ENCODE measurements around the gene DAAM1.

The DAAM1 gene

DNA sequence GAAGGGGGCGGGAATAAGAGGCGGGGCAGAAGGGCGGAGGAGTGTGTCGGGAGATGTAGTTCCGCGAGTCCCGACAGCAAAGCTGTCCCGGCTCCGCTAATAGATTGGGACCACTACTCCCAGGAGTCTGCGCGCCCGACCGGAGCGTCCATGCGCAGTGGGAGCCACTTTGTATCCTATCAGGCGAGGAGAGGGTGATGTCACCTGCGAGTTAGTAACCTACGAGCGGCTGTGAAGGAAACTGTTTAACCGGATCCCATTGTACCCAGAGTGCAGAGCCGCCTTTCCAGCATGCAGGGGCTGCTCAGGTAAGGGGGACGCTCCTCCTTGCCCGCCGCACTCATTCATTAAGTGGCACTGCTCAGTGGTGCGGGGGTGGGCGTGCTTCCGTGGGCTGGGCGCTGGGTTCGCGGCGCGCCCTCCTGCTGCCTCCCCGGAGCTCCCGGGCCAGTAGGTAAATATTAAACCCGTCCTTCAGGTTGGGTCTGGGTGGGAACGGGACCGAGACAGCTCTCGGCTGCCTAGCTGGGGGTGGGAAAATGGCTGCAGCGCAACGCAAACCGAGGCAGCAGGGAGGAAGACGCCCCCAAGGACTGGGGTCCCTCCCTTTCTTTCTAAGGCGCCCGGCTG lies at the start of gene DAAM1:
Gene DAAM1 (plus strand): TSS at position 207 of the 630 bp plus-strand sequence. CDS start 74,811 bp downstream, outside the sequence.
- intact Hi-C loops (cut with DNase I) = no loop called here

DNA sequence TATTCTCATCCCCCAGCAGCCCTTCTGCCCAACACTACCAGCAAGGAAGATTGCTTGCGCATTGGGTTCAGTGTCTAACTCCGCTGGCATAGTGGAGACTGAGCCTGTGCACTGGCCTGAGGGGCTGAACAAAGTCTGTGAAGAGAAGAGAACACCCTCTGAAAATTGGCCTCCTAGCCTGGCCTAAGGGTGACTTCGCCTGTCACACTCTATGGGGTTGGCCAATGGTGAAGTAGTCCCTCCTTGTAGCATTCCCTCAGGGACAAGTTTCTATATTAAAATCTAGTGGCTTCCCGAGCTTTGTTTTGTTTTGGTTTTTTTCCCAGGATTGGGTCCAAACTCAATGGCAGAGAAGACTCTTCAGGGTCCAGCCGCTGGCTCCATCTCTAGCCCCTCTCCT lies 49.1 kb upstream of the DAAM1 start:
- intact Hi-C loops (cut with DNase I) = no loop called here
- no peak for DNase-seq

More for the DNA sequence above, at the start of gene DAAM1:
- peak; percentile 96 to 100 (median 98) for DNase-seq

GRCh38 chr14:59140106-59140843 lies 48.2 kb upstream of the DAAM1 start:
- DNase-seq = no peak
- intact Hi-C loops (cut with DNase I) = no loop called here

- intact Hi-C loops (cut with DNase I) = no loop called here
- DNase-seq = no peak
Observed at GRCh38 chr14:59146484-59146883, 42.0 kb upstream of the DAAM1 start.

- DNase-seq = no peak
- intact Hi-C loops (cut with DNase I) = no loop called here
Observed at GRCh38 chr14:59147007-59147406, 41.5 kb upstream of the DAAM1 start.

DNA sequence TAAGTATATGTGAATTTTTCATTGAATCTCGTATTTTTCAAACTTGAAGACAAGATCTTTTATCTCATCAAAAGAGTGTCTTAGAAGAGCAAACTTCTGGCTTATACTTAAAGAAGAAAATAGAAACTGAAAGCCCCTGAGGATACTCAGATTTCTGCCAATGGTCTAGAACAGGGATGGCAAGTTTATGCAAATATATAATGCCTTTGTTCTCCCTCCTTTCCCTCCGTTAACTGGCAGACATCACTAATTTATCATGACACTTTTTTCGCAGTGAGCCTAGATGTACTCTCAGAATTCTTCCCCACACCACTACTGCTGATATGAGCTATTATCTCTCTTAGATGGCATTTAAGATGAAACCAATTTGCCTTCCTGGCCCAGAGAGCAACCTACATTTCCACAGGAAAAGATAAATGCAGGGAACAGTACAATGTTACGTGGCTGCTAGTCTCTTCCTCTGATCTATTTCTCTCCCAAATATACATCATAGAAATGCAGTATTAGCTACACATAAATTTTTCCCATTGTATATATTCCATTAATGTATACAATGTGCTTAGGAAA lies 40.0 kb upstream of the DAAM1 start:
- no peak for DNase-seq
- intact Hi-C loops (cut with DNase I) = no loop called here

GRCh38 chr14:59150990-59151389 lies 37.5 kb upstream of the DAAM1 start:
- peak in 7 of 42 donors; percentile 1 to 23 (median 8) for DNase-seq
- intact Hi-C loops (cut with DNase I) = no loop called here

GRCh38 chr14:59154373-59154772 lies 34.1 kb upstream of the DAAM1 start:
- intact Hi-C loops (cut with DNase I) = no loop called here
- no peak for DNase-seq

DNA sequence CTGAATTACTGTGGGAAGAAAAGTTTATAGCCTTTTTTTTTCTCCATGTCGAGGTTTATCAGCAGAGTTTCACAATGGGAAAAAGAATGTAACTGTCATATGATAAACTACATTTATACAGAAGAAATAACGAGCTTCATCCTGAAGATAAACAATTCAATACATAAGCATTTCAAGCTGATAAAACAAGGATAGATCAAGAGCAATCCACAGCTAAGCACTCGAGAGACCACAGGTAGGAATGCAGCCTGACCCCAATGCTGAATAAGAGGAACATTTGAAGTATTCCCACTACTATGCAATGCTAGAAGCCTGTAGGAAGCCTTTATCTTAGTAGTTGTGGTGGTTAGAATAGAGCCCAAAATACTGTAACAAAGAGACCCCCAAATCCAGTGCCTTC lies 32.6 kb upstream of the DAAM1 start:
- intact Hi-C loops (cut with DNase I) = no loop called here
- DNase-seq = no peak

GRCh38 chr14:59159169-59159568 lies 29.3 kb upstream of the DAAM1 start:
- DNase-seq = no peak
- intact Hi-C loops (cut with DNase I) = no loop called here

- intact Hi-C loops (cut with DNase I) = no loop called here
- DNase-seq = no peak
Observed at GRCh38 chr14:59160506-59160905, 28.0 kb upstream of the DAAM1 start.

DNA sequence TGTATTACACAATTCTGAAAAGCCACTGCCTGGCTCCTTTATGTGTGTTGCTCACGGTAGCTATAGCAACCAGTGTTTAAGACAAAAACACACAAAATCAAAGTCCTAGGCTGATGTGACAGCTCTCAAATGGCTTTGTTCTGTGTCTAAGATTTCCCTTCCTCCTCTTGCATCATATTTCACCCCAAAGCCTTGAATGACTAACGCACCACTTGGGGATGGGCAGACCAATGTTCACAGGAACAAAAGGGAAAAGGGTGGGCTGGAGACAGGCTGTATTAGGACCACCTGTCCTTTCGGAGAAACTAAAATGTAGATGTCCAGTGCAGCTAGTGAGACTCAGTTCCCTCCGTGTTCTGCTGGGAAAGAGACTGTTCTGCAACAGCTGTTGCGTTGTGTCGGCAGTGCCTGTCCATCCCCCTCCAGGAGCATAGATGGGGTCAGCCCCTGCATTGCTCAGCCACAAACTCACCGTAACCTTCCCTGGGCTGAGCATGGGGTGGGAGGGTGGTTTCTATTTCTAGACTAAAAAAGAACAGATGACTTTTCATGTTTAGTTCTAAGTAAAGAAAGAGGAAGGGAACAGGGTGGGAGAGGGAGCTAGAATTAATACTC lies 26.8 kb upstream of the DAAM1 start:
- DNase-seq = peak in 30 of 42 donors; percentile 2 to 60 (median 20)
- intact Hi-C loops (cut with DNase I) = no loop called here

- intact Hi-C loops (cut with DNase I) = no loop called here
- DNase-seq = no peak
Observed at GRCh38 chr14:59166258-59166657, 22.2 kb upstream of the DAAM1 start.

DNA sequence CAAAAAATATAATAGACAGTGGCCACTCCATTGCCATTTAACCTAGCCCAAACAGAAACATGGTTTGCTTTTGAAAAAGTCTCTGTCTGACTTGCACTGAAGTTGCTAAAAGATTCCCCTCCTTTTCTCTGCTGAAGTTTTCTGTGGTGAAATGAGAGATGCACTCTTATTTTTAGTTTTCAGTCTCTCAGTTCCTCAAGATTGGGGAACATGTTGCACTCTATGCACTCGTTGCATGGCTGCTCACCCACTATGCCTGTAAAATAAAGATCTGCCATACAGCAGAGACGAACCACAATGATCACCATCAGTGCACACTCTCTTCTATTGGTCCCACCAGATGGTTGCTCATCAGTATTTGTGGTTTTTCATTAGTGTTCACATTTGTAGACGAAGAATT lies 13.1 kb upstream of the DAAM1 start:
- intact Hi-C loops (cut with DNase I) = no loop called here
- DNase-seq = no peak

DNA sequence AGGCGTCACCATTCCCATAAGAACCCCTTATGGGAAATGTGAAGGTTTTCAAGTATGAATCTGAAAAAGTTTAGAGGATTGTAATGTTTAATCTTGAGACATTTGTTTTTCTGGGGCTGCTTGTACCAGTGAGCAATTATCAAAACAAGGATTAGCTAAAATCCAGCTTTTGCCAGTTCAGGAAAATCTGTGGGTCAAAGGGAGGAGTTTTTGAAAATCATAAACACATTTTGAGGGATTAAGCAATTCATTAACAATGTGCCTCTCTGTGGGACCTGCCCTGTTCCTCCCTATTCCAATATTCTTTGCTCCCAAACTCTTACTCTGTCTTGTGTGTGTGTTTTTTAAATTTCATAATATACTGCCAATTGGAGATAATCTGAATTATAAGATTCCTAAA lies 11.7 kb upstream of the DAAM1 start:
- no peak for DNase-seq
- intact Hi-C loops (cut with DNase I) = no loop called here

DNA sequence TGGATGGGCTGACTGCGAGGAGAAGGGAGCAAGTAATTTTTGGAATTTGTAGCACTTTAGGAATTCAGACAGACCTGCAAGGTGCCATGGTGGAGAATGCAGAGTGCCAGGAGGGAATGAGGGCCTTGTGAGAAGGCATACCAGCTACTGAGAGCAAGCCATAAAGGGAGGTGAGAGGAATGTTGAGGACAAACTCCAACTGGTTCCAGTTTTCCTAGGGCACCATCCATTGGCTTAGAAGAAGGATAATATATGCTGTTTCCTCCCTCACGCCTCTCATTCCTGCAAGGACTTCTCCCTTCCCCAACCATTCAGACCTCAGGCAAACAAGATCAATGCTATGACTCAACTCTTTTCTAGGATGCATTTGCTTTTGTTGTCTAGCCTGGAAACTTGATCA lies 11.2 kb upstream of the DAAM1 start:
- intact Hi-C loops (cut with DNase I) = no loop called here
- DNase-seq = no peak

- no peak for DNase-seq
- intact Hi-C loops (cut with DNase I) = no loop called here
Observed at GRCh38 chr14:59181791-59182190, 6.7 kb upstream of the DAAM1 start.

DNA sequence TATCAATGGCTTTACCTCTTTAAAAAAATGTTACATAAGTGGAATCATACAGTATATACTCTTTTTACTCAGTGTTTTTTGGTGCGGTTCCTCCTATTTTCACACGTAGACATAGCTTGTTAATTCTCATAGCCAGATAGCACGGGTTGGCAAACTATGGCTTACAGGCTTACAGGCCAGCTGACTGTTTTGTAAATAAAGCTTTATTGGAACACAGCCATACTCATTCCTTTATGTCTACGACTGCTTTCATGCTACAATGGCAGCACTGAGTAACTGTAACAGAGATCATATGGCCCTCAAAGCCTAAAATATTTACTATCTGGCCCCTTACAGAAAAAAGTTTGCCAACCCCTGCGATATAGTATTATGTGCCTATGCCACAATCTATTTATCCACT lies 5.8 kb upstream of the DAAM1 start:
- no peak for DNase-seq
- intact Hi-C loops (cut with DNase I) = no loop called here

- no peak for DNase-seq
- intact Hi-C loops (cut with DNase I) = no loop called here
Observed at GRCh38 chr14:59183150-59183549, 5.3 kb upstream of the DAAM1 start.

- intact Hi-C loops (cut with DNase I) = no loop called here
Observed at GRCh38 chr14:59184396-59184795, 4.1 kb upstream of the DAAM1 start.

More at GRCh38 chr14:59184396-59184795, 4.1 kb upstream of the DAAM1 start:
- no peak for DNase-seq
